Stimulated activated CD4-positive, alpha-beta T cell treated with anti-CD3 and anti-CD28 coated beads, TNF-alpha, amount 100 ng/mL, for 48 hours (primary cell): ENCODE results near the gene OSMR.

Source experiments
- DNase-seq, 3 donors: peaks; one replicate each; pipeline ENCODE4 v3.0.0-alpha.2; 2020; ENCODE audit warnings: low read depth in 3 of 3

Gene OSMR

GRCh38 chr5:38845526-38846378, at the start of gene OSMR:
Gene OSMR (plus strand): TSS chr5:38846012. CDS start chr5:38869045, 23,033 bp downstream.
- peak in 2 of 3 donors; percentile 11 to 37 for DNase-seq

- DNase-seq = no peak
These were observed 49.1 kb upstream of the OSMR start for GRCh38 chr5:38796742-38797108.

- DNase-seq = no peak
These were observed 48.0 kb upstream of the OSMR start for GRCh38 chr5:38797838-38798237.

GRCh38 chr5:38799556-38800377, 46.0 kb upstream of the OSMR start:
- no peak for DNase-seq

- DNase-seq = no peak
These were observed 45.3 kb upstream of the OSMR start for GRCh38 chr5:38800515-38800914.

- no peak for DNase-seq
These were observed 43.7 kb upstream of the OSMR start for GRCh38 chr5:38802125-38802524.

GRCh38 chr5:38803246-38803645, 42.6 kb upstream of the OSMR start:
- no peak for DNase-seq

GRCh38 chr5:38806775-38807258, 39.0 kb upstream of the OSMR start:
- DNase-seq = peak in 2 of 3 donors; percentile 11

- no peak for DNase-seq
These were observed 38.0 kb upstream of the OSMR start for GRCh38 chr5:38807570-38808483.

- no peak for DNase-seq
These were observed 37.0 kb upstream of the OSMR start for GRCh38 chr5:38808666-38809343.

GRCh38 chr5:38809388-38810359, 36.1 kb upstream of the OSMR start:
- peak; percentile 20 to 47 (median 35) for DNase-seq

- no peak for DNase-seq
These were observed 30.9 kb upstream of the OSMR start for GRCh38 chr5:38814879-38815278.

GRCh38 chr5:38816083-38817030, 29.5 kb upstream of the OSMR start:
- DNase-seq = no peak

GRCh38 chr5:38821679-38822078, 24.1 kb upstream of the OSMR start:
- no peak for DNase-seq

- no peak for DNase-seq
These were observed 22.3 kb upstream of the OSMR start for GRCh38 chr5:38823503-38823902.

- DNase-seq = no peak
These were observed 21.0 kb upstream of the OSMR start for GRCh38 chr5:38824821-38825220.

GRCh38 chr5:38825494-38825893, 20.3 kb upstream of the OSMR start:
- no peak for DNase-seq

- DNase-seq = no peak
These were observed 18.3 kb upstream of the OSMR start for GRCh38 chr5:38827525-38827924.
